ENCODE results near the gene CDIPT. TPM values are rescaled to one million over a fixed set of nuclear protein-coding genes. Genes with fewer than 3 reads are reported as not detected.

Gene CDIPT
- total and polyA plus RNA-seq, 2 donors from 2014 or later: 85.9 to 148 TPM

DNA sequence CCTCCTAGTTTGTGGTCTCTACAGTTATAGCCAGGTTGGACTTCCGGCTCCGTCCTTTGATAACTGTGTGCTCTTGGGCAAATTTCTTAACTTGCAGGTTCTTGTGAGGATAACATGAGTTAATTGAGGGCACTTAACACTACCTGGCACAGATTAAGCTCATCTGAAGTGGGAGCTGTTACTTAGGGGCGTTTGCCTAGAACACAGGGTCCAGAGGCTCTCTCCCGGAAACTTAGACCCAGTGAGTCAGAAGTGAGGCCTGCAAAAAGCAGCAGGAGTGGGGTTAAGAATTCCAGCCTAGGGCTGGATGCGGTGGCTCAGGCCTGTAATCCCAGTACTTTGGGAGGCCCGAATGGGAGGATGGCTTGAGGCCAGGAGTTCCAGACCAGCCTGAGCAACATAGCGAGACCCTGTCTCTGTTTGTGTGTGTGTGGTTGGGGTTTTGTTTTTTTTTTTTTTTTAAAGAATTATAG lies 41.3 kb downstream of the CDIPT start:
- DNase-seq (peak in 1 of 5 donors; percentile 77), FAIRE-seq (no peak)
- H3K27me3 ChIP-seq (ENCODE audit: control insufficient read depth, insufficient read depth, low read length): no peaks in the 10 kb centered on the region
- peak overlapping the region in 2 of 3 donors; percentile 84 to 86 for H3K4me3 ChIP-seq (ENCODE audit: low read length in 3 of 3)
- H3K9me3 ChIP-seq (ENCODE audit: control insufficient read depth in 2 of 3, insufficient read depth in 1 of 3, low read length in 3 of 3): no peaks in the 10 kb centered on the region
- TF ChIP-seq, protein P1, sequence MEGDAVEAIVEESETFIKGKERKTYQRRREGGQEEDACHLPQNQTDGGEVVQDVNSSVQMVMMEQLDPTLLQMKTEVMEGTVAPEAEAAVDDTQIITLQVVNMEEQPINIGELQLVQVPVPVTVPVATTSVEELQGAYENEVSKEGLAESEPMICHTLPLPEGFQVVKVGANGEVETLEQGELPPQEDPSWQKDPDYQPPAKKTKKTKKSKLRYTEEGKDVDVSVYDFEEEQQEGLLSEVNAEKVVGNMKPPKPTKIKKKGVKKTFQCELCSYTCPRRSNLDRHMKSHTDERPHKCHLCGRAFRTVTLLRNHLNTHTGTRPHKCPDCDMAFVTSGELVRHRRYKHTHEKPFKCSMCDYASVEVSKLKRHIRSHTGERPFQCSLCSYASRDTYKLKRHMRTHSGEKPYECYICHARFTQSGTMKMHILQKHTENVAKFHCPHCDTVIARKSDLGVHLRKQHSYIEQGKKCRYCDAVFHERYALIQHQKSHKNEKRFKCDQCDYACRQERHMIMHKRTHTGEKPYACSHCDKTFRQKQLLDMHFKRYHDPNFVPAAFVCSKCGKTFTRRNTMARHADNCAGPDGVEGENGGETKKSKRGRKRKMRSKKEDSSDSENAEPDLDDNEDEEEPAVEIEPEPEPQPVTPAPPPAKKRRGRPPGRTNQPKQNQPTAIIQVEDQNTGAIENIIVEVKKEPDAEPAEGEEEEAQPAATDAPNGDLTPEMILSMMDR (IDR thresholded peaks at IDR 0.05; ENCODE audit: borderline replicate concordance, extremely low read depth, insufficient read depth): no peak
- H3K36me3 ChIP-seq (ENCODE audit: control insufficient read depth in 2 of 3, insufficient read depth in 3 of 3, low read length in 3 of 3): peaks cover 0 to 9% (median 0%) of the 10 kb centered on the region in 3 donors
- peaks cover 0 to 41% (median 27%) of the 10 kb centered on the region in 3 donors for H3K4me1 ChIP-seq (ENCODE audit: control insufficient read depth in 2 of 3, insufficient read depth in 2 of 3, low read depth in 1 of 3, low read length in 3 of 3)
- intact Hi-C loops (cut with DNase I): no loop called here
- H3K9ac ChIP-seq (ENCODE audit: low read length in 3 of 3): peak overlapping the region in 2 of 3 donors; percentile 20 to 86
- H3K27ac ChIP-seq (ENCODE audit: low read depth in 2 of 2, low read length in 2 of 2): peak overlapping the region; percentile 87 to 90

DNA sequence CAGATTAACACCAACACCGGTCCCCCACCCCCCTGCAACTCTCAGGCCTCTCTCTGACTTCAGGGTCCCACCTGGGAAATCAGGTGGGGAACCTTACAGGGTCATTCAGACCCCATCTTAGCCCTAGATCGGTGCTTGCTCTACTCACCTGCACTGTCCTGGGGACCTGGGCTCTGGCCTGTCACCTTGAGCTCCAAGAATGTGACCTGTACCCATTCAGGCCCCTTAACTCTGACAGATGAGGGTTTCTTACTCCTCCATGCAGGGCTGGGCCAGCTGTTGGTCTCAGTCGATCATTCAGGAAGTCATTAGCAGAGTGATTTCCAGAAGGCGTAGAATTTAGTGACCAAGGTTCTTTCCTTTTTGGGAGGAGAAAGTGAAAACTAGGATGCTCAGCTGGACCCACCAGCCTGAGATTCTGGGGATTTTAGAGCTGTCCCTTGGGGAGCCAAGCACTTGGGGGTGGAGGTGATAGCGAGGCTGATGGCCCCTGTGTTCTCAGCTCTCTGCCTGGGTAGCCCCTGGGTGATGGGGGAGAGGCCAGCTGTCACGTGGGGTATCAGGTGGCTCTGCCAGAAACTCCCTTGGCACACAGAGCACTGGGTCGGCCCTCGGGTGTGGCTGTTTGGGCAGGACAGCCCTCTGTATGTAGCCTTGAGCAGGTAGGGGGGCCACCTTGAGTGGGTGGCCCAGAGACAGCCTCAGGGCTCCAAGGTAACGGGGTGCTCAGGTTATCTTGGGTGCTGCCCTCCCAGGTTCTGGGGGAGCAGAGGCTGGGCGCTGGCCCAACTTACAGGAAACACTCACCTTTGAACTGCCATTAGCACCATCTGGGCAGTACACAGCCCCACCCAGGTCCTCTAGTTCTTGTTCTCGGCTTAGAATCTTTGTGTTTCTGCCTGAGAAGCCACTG lies 42.0 kb downstream of the CDIPT start:
- H3K4me3 ChIP-seq (ENCODE audit: low read length in 3 of 3): peak overlapping the region; percentile 36 to 86 (median 84)
- intact Hi-C loops (cut with DNase I): no loop called here
- H3K27me3 ChIP-seq (ENCODE audit: control insufficient read depth, insufficient read depth, low read length): no peaks in the 10 kb centered on the region
- peak overlapping the region; percentile 20 to 86 (median 24) for H3K9ac ChIP-seq (ENCODE audit: low read length in 3 of 3)
- TF ChIP-seq, protein P1 (IDR thresholded peaks at IDR 0.05; ENCODE audit: borderline replicate concordance, extremely low read depth, insufficient read depth): no peak
- FAIRE-seq (no peak), DNase-seq (peak in 1 of 5 donors; percentile 92)
- H3K4me1 ChIP-seq (ENCODE audit: control insufficient read depth in 2 of 3, insufficient read depth in 2 of 3, low read depth in 1 of 3, low read length in 3 of 3): peaks cover 0 to 38% (median 27%) of the 10 kb centered on the region in 3 donors
- peaks cover 0 to 6% (median 0%) of the 10 kb centered on the region in 3 donors for H3K36me3 ChIP-seq (ENCODE audit: control insufficient read depth in 2 of 3, insufficient read depth in 3 of 3, low read length in 3 of 3)
- no peaks in the 10 kb centered on the region for H3K9me3 ChIP-seq (ENCODE audit: control insufficient read depth in 2 of 3, insufficient read depth in 1 of 3, low read length in 3 of 3)
- peak overlapping the region; percentile 87 to 90 for H3K27ac ChIP-seq (ENCODE audit: low read depth in 2 of 2, low read length in 2 of 2)

DNA sequence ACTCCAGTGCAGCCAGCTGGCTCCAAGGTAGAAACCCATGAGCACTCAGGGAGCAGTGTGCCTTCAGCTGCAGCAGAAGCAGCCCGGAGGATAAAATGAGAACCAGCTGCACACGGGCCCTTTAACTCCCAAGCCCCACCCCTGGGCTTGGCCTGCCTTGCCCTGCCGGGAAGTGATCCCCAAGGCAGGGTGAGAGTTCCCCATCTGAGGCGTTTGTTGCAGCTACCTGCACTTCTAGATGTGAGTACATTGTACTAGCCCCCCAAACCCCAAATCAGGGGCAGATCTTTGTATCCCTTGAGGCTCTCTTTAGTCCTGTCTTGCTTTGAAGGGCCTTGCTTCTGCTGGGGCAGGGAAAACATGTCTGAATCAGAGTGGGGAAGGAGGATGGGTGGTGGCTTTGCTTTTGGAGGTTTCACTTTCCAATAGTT lies 42.7 kb downstream of the CDIPT start, which contains the start of gene MVP:
Gene MVP (plus strand): TSS at position 192 of the 431 bp plus-strand sequence. CDS start 10,088 bp downstream, outside the sequence.
- Histone ChIP-seq H3K9me3 (ENCODE audit: control insufficient read depth in 2 of 3, insufficient read depth in 1 of 3, low read length in 3 of 3) (no peaks in the 10 kb centered on the region), H3K9ac (ENCODE audit: low read length in 3 of 3) (peak within 1 kb of the TSS; percentile 20 to 86 (median 24)), H3K36me3 (ENCODE audit: control insufficient read depth in 2 of 3, insufficient read depth in 3 of 3, low read length in 3 of 3) (peaks cover 0 to 5% (median 0%) of the 10 kb centered on the region in 3 donors), H3K27ac (ENCODE audit: low read depth in 2 of 2, low read length in 2 of 2) (peak within 1 kb of the TSS; percentile 87 to 90), H3K4me3 (ENCODE audit: low read length in 3 of 3) (peak within 1 kb of the TSS; percentile 36 to 86 (median 84)), H3K4me1 (ENCODE audit: control insufficient read depth in 2 of 3, insufficient read depth in 2 of 3, low read depth in 1 of 3, low read length in 3 of 3) (peaks cover 0 to 31% (median 25%) of the 10 kb centered on the region in 3 donors), H3K27me3 (ENCODE audit: control insufficient read depth, insufficient read depth, low read length) (no peaks in the 10 kb centered on the region)
- peak in 4 of 5 donors; percentile 45 to 91 (median 62) for DNase-seq
- FAIRE-seq: no peak
- TF ChIP-seq, protein P1 (IDR thresholded peaks at IDR 0.05; ENCODE audit: borderline replicate concordance, extremely low read depth, insufficient read depth): no peak
- intact Hi-C loops (cut with DNase I): no loop called here

All from kidney (tissue), 14 donors.